Colonic mucosa (tissue), 4 donors: ENCODE data around the gene CPSF3. TPM values are rescaled to one million over a fixed set of nuclear protein-coding genes. Genes with fewer than 3 reads are reported as not detected.

ENCODE experiments used
- DNase-seq: peaks from one replicate; pipeline ENCODE4 v3.0.0-alpha.2; 2020
- H3K27ac ChIP-seq: fragments of 200-600 bp; one replicate; pipeline ENCODE4 v1.8.0; 2021
- H3K27me3 ChIP-seq: fragments of 200-600 bp; one replicate; pipeline ENCODE4 v1.8.0; 2021
- H3K36me3 ChIP-seq: fragments of 200-600 bp; one replicate; pipeline ENCODE4 v1.8.0; 2021
- H3K4me1 ChIP-seq: fragments of 200-600 bp; one replicate; pipeline ENCODE4 v1.8.0; 2021; ENCODE audit warnings: mild to moderate bottlenecking
- H3K4me3 ChIP-seq: fragments of 200-600 bp; one replicate; pipeline ENCODE4 v1.8.0; 2021
- H3K9ac ChIP-seq, 2 donors: one replicate each; pipeline ENCODE4 v1.7.0; 2013; ENCODE audit warnings: control low read depth in 2 of 2, low read depth in 2 of 2, low read length in 2 of 2
- H3K9me3 ChIP-seq: fragments of 200-600 bp; one replicate; pipeline ENCODE4 v1.8.0; 2021
- intact Hi-C: fragments of 100-400 bp; cut with DNase I; formaldehyde crosslinking; loops from one replicate; pipeline ENCODE4 v1.14.1; 2022
- total RNA-seq, 2 donors: library from RNA; stranded (reverse); fragmentation: NEBNext Ultra II Directional in 1 of 2; extraction: Animal tissue kit (Norgen Biotek cat#: 25700) in 1 of 2; gene quantifications; one replicate each; pipeline ENCODE4 v1.2.1, GENCODE V29; 2021
- TF ChIP-seq, protein P1 (sequence below): fragments of 200-600 bp; IDR thresholded peaks from one replicate; pipeline ENCODE4 v1.8.0; 2022; ENCODE audit warnings: antibody characterized with exemption, mild to moderate bottlenecking
- donor health status: healthy.
- donor health status: DM: no; HTN: no; CAD: no.
- donor health status: DM: no; HTN: no; CAD: no.

Gene CPSF3
- total RNA-seq, 2 donors from 2014 or later, result 24.6 to 37.0 TPM

DNA sequence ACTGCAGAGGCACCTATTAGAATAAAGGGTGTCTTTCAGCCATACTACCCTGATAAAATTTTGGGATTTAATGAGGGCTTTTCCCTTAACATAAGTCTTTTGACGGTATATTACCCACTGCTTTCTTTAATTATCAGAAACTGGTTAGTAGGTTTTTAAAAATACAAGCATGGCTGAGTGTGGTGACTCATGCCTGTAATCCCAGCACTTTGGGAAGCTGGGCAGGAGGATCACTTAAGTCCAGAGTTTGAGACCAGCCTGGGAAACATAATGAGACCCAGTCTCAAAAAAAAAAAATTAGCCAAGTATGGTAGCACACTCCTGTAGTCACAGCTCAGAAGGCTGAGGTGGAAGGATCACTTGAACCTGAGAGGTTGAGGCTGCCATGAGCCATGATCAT is 16.1 kb downstream of the CPSF3 start:
- DNase-seq, result no peak
- no peak overlapping the region for H3K4me3 ChIP-seq
- H3K4me1 ChIP-seq, result no peaks in the 10 kb centered on the region
- intact Hi-C loops, result no loop called here
- peaks cover 13% of the 10 kb centered on the region for H3K36me3 ChIP-seq
- H3K27me3 ChIP-seq, result no peaks in the 10 kb centered on the region
- TF ChIP-seq, protein P1, sequence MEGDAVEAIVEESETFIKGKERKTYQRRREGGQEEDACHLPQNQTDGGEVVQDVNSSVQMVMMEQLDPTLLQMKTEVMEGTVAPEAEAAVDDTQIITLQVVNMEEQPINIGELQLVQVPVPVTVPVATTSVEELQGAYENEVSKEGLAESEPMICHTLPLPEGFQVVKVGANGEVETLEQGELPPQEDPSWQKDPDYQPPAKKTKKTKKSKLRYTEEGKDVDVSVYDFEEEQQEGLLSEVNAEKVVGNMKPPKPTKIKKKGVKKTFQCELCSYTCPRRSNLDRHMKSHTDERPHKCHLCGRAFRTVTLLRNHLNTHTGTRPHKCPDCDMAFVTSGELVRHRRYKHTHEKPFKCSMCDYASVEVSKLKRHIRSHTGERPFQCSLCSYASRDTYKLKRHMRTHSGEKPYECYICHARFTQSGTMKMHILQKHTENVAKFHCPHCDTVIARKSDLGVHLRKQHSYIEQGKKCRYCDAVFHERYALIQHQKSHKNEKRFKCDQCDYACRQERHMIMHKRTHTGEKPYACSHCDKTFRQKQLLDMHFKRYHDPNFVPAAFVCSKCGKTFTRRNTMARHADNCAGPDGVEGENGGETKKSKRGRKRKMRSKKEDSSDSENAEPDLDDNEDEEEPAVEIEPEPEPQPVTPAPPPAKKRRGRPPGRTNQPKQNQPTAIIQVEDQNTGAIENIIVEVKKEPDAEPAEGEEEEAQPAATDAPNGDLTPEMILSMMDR, result no peak
- no peak overlapping the region for H3K9ac ChIP-seq
- no peak overlapping the region for H3K27ac ChIP-seq
- no peaks in the 10 kb centered on the region for H3K9me3 ChIP-seq

DNA sequence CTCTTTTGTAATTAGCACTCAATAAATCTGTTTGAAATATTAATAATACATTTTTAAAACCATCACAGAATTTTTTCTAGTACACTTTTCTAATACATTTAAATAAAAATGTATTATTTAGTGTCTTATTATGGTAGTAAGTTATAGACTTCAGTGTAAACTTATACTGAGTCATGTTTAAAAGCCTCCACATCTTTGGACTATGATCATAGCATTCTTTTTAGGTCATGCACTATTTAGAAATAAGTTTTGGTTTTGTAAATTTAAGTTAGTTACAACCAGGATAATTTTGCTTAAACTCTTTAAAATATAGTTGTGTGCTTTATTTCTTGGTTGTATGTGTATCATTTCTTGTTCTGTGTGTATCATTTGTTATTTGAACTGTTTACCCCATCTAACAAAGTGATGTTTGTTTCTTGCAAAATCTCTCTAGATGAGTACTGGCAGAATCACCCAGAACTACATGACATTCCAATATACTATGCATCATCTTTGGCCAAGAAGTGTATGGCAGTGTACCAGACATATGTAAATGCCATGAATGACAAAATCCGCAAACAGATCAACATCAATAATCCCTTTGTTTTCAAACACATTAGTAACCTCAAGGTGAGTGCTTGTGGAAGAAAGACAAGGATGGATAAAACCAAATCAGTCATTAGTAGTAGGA is 16.7 kb downstream of the CPSF3 start:
- no peak overlapping the region for H3K4me3 ChIP-seq
- intact Hi-C loops, result no loop called here
- no peaks in the 10 kb centered on the region for H3K4me1 ChIP-seq
- no peak overlapping the region for H3K9ac ChIP-seq
- H3K36me3 ChIP-seq, result peaks cover 13% of the 10 kb centered on the region
- H3K27me3 ChIP-seq, result no peaks in the 10 kb centered on the region
- TF ChIP-seq, protein P1, result no peak
- H3K27ac ChIP-seq, result no peak overlapping the region
- H3K9me3 ChIP-seq, result no peaks in the 10 kb centered on the region
- no peak for DNase-seq

DNA sequence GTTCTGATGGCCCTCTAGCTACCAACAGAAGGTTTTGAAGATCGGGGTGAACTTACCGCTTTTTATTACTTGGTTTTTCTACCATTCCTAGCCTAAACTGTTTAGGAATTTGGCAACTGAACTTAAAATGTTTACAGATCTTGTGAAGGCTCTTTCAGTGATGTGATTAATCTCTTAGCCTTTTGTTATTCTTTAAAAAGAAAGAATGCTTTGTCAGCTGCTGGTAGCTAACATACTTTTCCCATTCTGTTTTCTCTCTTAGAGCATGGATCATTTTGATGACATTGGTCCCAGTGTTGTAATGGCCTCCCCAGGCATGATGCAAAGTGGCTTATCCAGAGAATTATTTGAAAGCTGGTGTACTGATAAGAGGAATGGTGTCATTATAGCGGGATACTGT is 18.1 kb downstream of the CPSF3 start:
- Histone ChIP-seq H3K9ac (no peak overlapping the region), H3K27me3 (no peaks in the 10 kb centered on the region), H3K9me3 (no peaks in the 10 kb centered on the region), H3K4me3 (no peak overlapping the region), H3K36me3 (peaks cover 16% of the 10 kb centered on the region), H3K27ac (no peak overlapping the region), H3K4me1 (no peaks in the 10 kb centered on the region)
- TF ChIP-seq, protein P1, result no peak
- intact Hi-C loops, result no loop called here
- DNase-seq, result no peak

DNA sequence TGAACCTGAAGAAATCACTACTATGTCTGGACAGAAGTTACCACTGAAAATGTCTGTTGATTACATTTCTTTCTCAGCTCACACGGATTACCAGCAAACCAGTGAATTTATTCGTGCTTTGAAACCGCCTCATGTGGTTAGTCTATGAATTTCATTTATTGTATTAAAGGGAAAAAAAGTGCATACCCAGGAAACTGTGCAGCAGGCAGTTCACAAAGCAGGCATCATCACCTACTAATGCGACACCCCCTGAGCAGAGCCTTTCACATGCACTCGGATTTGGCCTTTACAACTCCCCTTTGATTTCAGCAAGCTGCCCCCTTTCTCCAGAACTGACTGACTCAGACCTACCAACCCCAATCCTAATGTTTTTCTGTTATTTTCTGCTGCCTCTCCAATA is 20.1 kb downstream of the CPSF3 start:
- intact Hi-C loops, result no loop called here
- H3K36me3 ChIP-seq, result peaks cover 12% of the 10 kb centered on the region
- no peaks in the 10 kb centered on the region for H3K9me3 ChIP-seq
- H3K4me3 ChIP-seq, result no peak overlapping the region
- TF ChIP-seq, protein P1, result no peak
- DNase-seq, result no peak
- no peaks in the 10 kb centered on the region for H3K27me3 ChIP-seq
- no peaks in the 10 kb centered on the region for H3K4me1 ChIP-seq
- H3K9ac ChIP-seq, result no peak overlapping the region
- no peak overlapping the region for H3K27ac ChIP-seq

DNA sequence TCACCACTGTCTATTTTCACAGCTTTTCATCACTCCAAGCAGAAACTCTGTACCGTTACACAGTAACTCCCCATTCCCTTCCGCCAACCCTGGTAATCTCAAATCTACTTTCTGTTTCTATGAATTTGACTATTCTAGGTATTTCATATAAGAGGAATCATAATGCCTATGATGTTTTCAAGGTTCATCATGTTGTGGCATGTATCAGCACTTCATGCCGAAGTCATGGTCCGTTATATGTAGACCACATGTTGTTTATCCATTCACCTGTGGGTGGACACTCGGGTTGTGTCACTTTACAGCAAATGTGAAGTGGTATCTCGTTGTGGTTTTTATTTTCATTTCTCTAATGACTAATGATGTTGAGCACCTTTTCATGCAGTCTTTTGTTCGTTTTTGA is 21.6 kb downstream of the CPSF3 start:
- Histone ChIP-seq H3K9me3 (no peaks in the 10 kb centered on the region), H3K9ac (no peak overlapping the region), H3K36me3 (peaks cover 12% of the 10 kb centered on the region), H3K27ac (no peak overlapping the region), H3K27me3 (no peaks in the 10 kb centered on the region), H3K4me1 (no peaks in the 10 kb centered on the region), H3K4me3 (no peak overlapping the region)
- DNase-seq, result no peak
- intact Hi-C loops, result no loop called here
- TF ChIP-seq, protein P1, result no peak
